Endothelial cell of umbilical vein (primary cell): ENCODE data around the gene HNRNPH1. TPM values are rescaled to one million over a fixed set of nuclear protein-coding genes. Genes with fewer than 3 reads are reported as not detected.
A peak's percentile ranks its signal among the peaks of the same experiment; 100 is the strongest.

ENCODE experiments used
- BruUV-seq: library from RNA; stranded (reverse); fragments of 400-500 nt; replicated peaks from 2 replicates; lab custom pipeline; 2021; lab: Mats Ljungman, UMichigan
- CTCF ChIA-PET: fragments of 300-600, 350-600 bp; sonication (Branson Sonifier 250); formaldehyde crosslinking; loops from one replicate; lab custom pipeline; 2021; ENCODE audit warnings: antibody characterized with exemption, inconsistent platforms; lab: Charles Lee
- POLR2A ChIA-PET: fragments of 300-600, 350-600 bp; sonication (Branson Sonifier 250); formaldehyde crosslinking; loops from one replicate; lab custom pipeline; 2021; ENCODE audit warnings: antibody characterized with exemption, inconsistent platforms; lab: Charles Lee
- DNase-seq: peaks from one replicate; pipeline ENCODE4 v3.0.0-alpha.2; 2011; ENCODE audit warnings: low read depth, low spot score
- FAIRE-seq: peaks from 2 replicates; lab custom pipeline; 2011; peaks lifted over from hg19 to GRCh38; lab: Jason Lieb, UNC
- H2AFZ ChIP-seq: 2 replicates; pipeline ENCODE4 v1.6.0; 2012; ENCODE audit warnings: low read depth, low read length, control low read depth, inconsistent platforms
- H3K27ac ChIP-seq: 2 replicates; pipeline ENCODE4 v1.5.1; 2011; ENCODE audit warnings: low read depth, mild to moderate bottlenecking, control low read depth, low read length, moderate library complexity; ENCODE audit not compliant: insufficient read depth
- H3K27me3 ChIP-seq, 2 experiments: 2 replicates each; pipeline versions ENCODE4 v1.6.0 to v1.6.1; 2011; ENCODE audit warnings: low read length in 2 of 2, mixed read lengths in 1 of 2; ENCODE audit not compliant: control insufficient read depth in 2 of 2, insufficient read depth in 2 of 2
- H3K36me3 ChIP-seq, 2 experiments: 2 replicates in 1 of 2; 3 replicates in 1 of 2; pipeline ENCODE4 v1.5.1; 2011; ENCODE audit warnings: low read length in 2 of 2, mild to moderate bottlenecking in 1 of 2, moderate library complexity in 1 of 2; ENCODE audit not compliant: control insufficient read depth in 2 of 2, insufficient read depth in 2 of 2; ENCODE audit errors: extremely low read depth in 1 of 2
- H3K4me1 ChIP-seq: 3 replicates; pipeline ENCODE4 v1.5.1; 2011; ENCODE audit warnings: mild to moderate bottlenecking, low read length; ENCODE audit not compliant: control insufficient read depth, insufficient read depth; ENCODE audit errors: extremely low read depth
- H3K4me2 ChIP-seq: 2 replicates; pipeline ENCODE4 v1.6.1; 2011; ENCODE audit warnings: low read length, control low read depth, mixed read lengths; ENCODE audit not compliant: insufficient read depth
- H3K4me3 ChIP-seq, 3 experiments: fragments of 200-600 bp in 1 of 3; sonication (generic), shearing (Covaris generic) in 1 of 3; replicated peaks in 1 of 3; 2 replicates each; pipeline ENCODE4 v1.5.1; 2011 to 2016; ENCODE audit warnings: control low read depth in 3 of 3, low read length in 3 of 3, mild to moderate bottlenecking in 2 of 3, inconsistent platforms in 1 of 3, low read depth in 1 of 3, moderate library complexity in 1 of 3; ENCODE audit not compliant: insufficient read depth in 1 of 3
- H3K79me2 ChIP-seq: 2 replicates; pipeline ENCODE4 v1.6.0; 2012; ENCODE audit warnings: low read length, inconsistent platforms; ENCODE audit not compliant: control insufficient read depth, insufficient read depth
- H3K9ac ChIP-seq: replicated peaks from 2 replicates; pipeline ENCODE3; 2011; ENCODE audit warnings: low read length, control low read depth; ENCODE audit not compliant: insufficient read depth; ENCODE audit errors: extremely low read depth
- H3K9me1 ChIP-seq: replicated peaks from 3 replicates; pipeline ENCODE4 v1.6.0; 2011; ENCODE audit warnings: mild to moderate bottlenecking, low read length; ENCODE audit not compliant: control insufficient read depth, insufficient read depth; ENCODE audit errors: extremely low read depth
- H3K9me3 ChIP-seq: replicated peaks from 2 replicates; pipeline ENCODE4 v1.5.1; 2012; ENCODE audit warnings: low read length, inconsistent platforms; ENCODE audit not compliant: control insufficient read depth, insufficient read depth
- H4K20me1 ChIP-seq: replicated peaks from 2 replicates; pipeline ENCODE3; 2011; ENCODE audit warnings: mild to moderate bottlenecking, low read length; ENCODE audit not compliant: control insufficient read depth, insufficient read depth; ENCODE audit errors: extremely low read depth
- EZH2 ChIP-seq: IDR thresholded peaks from 2 replicates; pipeline ENCODE4 v1.6.1; 2012; ENCODE audit warnings: borderline replicate concordance, low read depth, mild to moderate bottlenecking, moderate library complexity, low read length, inconsistent platforms; ENCODE audit not compliant: severe bottlenecking
- FOS ChIP-seq: IDR thresholded peaks from 2 replicates; pipeline ENCODE4 v1.6.1; 2011; ENCODE audit warnings: mild to moderate bottlenecking, low read length, moderate library complexity, borderline replicate concordance; ENCODE audit not compliant: insufficient read depth
- GATA2 ChIP-seq: IDR thresholded peaks from 2 replicates; pipeline ENCODE4 v1.7.0; 2011; ENCODE audit warnings: low read depth, mild to moderate bottlenecking, moderate library complexity, mixed read lengths, low read length; ENCODE audit not compliant: insufficient read length, insufficient read depth
- POLR2A ChIP-seq: IDR thresholded peaks from 2 replicates; pipeline ENCODE4 v1.6.1; 2012; ENCODE audit warnings: low read depth, mild to moderate bottlenecking, control low read depth, low read length
- dilution Hi-C: fragments of 300-500 bp; cut with MboI; formaldehyde crosslinking; loops from one replicate; pipeline ENCODE4 v1.15.0; 2019; ENCODE audit warnings: low sequenced_read_pairs; ENCODE audit not compliant: extremely low pct_ligation_motif_present
- intact Hi-C: fragments of 100-400 bp; cut with micrococcal nuclease; formaldehyde crosslinking; loops from one replicate; pipeline ENCODE4 v1.10.0; 2022
- polyA plus RNA-seq, 4 experiments: library from polyadenylated mRNA; depleted of rRNA in 3 of 4; stranded (reverse) in 3 of 4; unstranded in 1 of 4; fragments of >200 nt; gene quantifications; 2 replicates each; pipeline versions ENCODE4 v1.2.1 to v1.2.3, GENCODE V29; 2011 to 2012; ENCODE audit warnings: missing spikeins in 1 of 4
- total RNA-seq: library from RNA; stranded (reverse); gene quantifications from 2 replicates; pipeline ENCODE4 v1.2.3, GENCODE V29; 2021
- TF ChIP-seq, protein P1 (sequence below), 2 donors: IDR thresholded peaks; 1 replicate in 1 of 2; 2 replicates in 1 of 2; pipeline ENCODE4 v1.5.1; 2011; ENCODE audit warnings: low read length in 2 of 2, mild to moderate bottlenecking in 2 of 2, moderate library complexity in 2 of 2, control low read depth in 1 of 2, inconsistent platforms in 1 of 2, low read depth in 1 of 2; ENCODE audit not compliant: insufficient read depth in 1 of 2; ENCODE audit errors: extremely low read depth in 1 of 2

The HNRNPH1 gene
- total and polyA plus RNA-seq, 2 donors (not counting 3 experiments of a cell fraction or from before 2014, with no cell fraction given) = 348 to 993 TPM

- Histone ChIP-seq H3K9ac (peak overlapping the region; percentile 82), H2AFZ (no peak overlapping the region), H3K79me2 (peaks cover 83% of the 10 kb centered on the region), H3K9me3 (no peaks in the 10 kb centered on the region), H3K27ac (no peak overlapping the region), H3K4me1 (peaks cover 52% of the 10 kb centered on the region), H3K4me2 (peak overlapping the region; percentile 96), H3K4me3 (peak overlapping the region; percentile 82 to 91 (median 85)), H3K27me3 (no peaks in the 10 kb centered on the region), H3K9me1 (no peaks in the 10 kb centered on the region), H4K20me1 (peaks cover 44% of the 10 kb centered on the region), H3K36me3 (peaks cover 36 to 58% of the 10 kb centered on the region in 2 experiments)
- intact Hi-C loops (loop anchor here (5.0 kb wide), 3 partner anchors 67 to 198 kb away; partner anchors contain the start of genes MAML1 and RUFY1), dilution Hi-C loops (no loop called here)
- no TSS peak for BruUV-seq
- ChIA-PET POLR2A (interaction anchor here (0.6 to 1.5 kb wide), 2 partner anchors 11 to 23 kb away, joined by 3 to 4 read pairs; no protein-coding TSS in a partner anchor), CTCF (no interaction called here)
- peak; percentile 37 for DNase-seq
- TF ChIP-seq FOS (peak; percentile 6), GATA2 (no peak)
- no peak for FAIRE-seq
These were observed 3.7 kb downstream of the HNRNPH1 start for GRCh38 chr5:179619776-179620175.

DNA sequence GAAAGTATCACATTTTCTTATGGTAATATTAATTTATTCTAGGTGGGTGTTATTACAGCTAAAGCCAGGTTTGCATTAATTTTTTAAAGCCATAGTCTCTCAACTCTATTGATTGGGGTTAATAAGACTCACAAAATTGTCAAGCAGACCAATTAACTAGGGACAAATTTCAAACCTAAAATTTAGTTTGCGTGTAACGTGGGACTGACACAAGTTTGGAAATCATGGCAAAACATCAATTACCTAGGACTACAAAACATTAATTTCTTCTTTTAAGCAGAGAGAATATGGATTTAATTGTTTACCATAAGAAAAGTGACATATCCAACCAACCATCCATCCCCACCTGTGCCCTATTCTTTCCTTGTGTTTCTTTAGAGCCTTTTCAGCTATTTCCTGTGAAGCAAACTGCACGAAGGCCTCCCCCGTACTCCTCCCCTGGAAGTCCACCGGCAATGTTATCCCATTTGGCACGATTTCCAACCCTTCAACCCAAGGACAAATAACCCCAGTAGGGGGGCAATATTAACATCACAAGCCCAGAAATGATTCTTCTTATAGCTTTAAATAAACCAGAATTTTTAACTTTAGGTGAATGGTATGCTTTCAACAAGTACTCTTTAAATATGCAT, 4.4 kb downstream of the HNRNPH1 start:
- POLR2A ChIA-PET = interaction anchor here (0.6 kb wide), 1 partner anchor 22 kb away, joined by 3 read pairs; no protein-coding TSS in a partner anchor
- Histone ChIP-seq H3K36me3 (peaks cover 36 to 64% of the 10 kb centered on the region in 2 experiments), H3K9me1 (no peaks in the 10 kb centered on the region), H3K9ac (peak overlapping the region; percentile 35), H2AFZ (no peak overlapping the region), H3K27ac (no peak overlapping the region), H3K27me3 (no peaks in the 10 kb centered on the region), H3K79me2 (peaks cover 84% of the 10 kb centered on the region), H4K20me1 (peaks cover 44% of the 10 kb centered on the region), H3K4me1 (peaks cover 45% of the 10 kb centered on the region), H3K4me3 (peak overlapping the region; percentile 82 to 91 (median 85)), H3K9me3 (no peaks in the 10 kb centered on the region), H3K4me2 (peak overlapping the region; percentile 96)
- dilution Hi-C loops = no loop called here
- no TSS peak for BruUV-seq
- intact Hi-C loops = no loop called here
- FAIRE-seq (peak; percentile 48), DNase-seq (no peak)
- CTCF ChIA-PET = no interaction called here
- TF ChIP-seq POLR2A = peak; percentile 14
- TF ChIP-seq, protein P1, sequence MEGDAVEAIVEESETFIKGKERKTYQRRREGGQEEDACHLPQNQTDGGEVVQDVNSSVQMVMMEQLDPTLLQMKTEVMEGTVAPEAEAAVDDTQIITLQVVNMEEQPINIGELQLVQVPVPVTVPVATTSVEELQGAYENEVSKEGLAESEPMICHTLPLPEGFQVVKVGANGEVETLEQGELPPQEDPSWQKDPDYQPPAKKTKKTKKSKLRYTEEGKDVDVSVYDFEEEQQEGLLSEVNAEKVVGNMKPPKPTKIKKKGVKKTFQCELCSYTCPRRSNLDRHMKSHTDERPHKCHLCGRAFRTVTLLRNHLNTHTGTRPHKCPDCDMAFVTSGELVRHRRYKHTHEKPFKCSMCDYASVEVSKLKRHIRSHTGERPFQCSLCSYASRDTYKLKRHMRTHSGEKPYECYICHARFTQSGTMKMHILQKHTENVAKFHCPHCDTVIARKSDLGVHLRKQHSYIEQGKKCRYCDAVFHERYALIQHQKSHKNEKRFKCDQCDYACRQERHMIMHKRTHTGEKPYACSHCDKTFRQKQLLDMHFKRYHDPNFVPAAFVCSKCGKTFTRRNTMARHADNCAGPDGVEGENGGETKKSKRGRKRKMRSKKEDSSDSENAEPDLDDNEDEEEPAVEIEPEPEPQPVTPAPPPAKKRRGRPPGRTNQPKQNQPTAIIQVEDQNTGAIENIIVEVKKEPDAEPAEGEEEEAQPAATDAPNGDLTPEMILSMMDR (IDR thresholded peaks at IDR 0.05; ENCODE audit: extremely low read depth in 1 of 2, insufficient read depth in 1 of 2, low read depth in 1 of 2, low read length in 2 of 2) = no peak
- TF ChIP-seq EZH2 = no peak
